Measurements from ENCODE around the gene TTC23. TPM values are rescaled to one million over a fixed set of nuclear protein-coding genes. Genes with fewer than 3 reads are reported as not detected.

The TTC23 gene
- total RNA-seq, 1 donor from 2014 or later, result 10.0 TPM

GRCh38 chr15:99110581-99111320 lies 138.6 kb downstream of the TTC23 start:
- no peak for TF ChIP-seq CTCF (IDR thresholded peaks at IDR 0.05; ENCODE audit: insufficient read depth, low read length, severe bottlenecking)
- no peaks in the 10 kb centered on the region for H3K36me3 ChIP-seq (ENCODE audit: control insufficient read depth, insufficient read depth, low read length)
- FAIRE-seq, result no peak
- H3K4me3 ChIP-seq (ENCODE audit: low read depth, low read length), result no peak overlapping the region
- H3K27me3 ChIP-seq (ENCODE audit: control insufficient read depth, insufficient read depth, low read length), result peaks cover 2% of the 10 kb centered on the region
- DNase-seq (ENCODE audit: low read depth), result no peak

GRCh38 chr15:99110093-99110492 lies 139.3 kb downstream of the TTC23 start:
- no peak for DNase-seq (ENCODE audit: low read depth)
- no peak for TF ChIP-seq CTCF (IDR thresholded peaks at IDR 0.05; ENCODE audit: insufficient read depth, low read length, severe bottlenecking)
- no peak overlapping the region for H3K4me3 ChIP-seq (ENCODE audit: low read depth, low read length)
- no peak for FAIRE-seq
- H3K36me3 ChIP-seq (ENCODE audit: control insufficient read depth, insufficient read depth, low read length), result no peaks in the 10 kb centered on the region
- peaks cover 2% of the 10 kb centered on the region for H3K27me3 ChIP-seq (ENCODE audit: control insufficient read depth, insufficient read depth, low read length)

- no peak for TF ChIP-seq CTCF (IDR thresholded peaks at IDR 0.05; ENCODE audit: insufficient read depth, low read length, severe bottlenecking)
- Histone ChIP-seq H3K27me3 (ENCODE audit: control insufficient read depth, insufficient read depth, low read length) (peaks cover 2% of the 10 kb centered on the region), H3K4me3 (ENCODE audit: low read depth, low read length) (no peak overlapping the region), H3K36me3 (ENCODE audit: control insufficient read depth, insufficient read depth, low read length) (no peaks in the 10 kb centered on the region)
- FAIRE-seq, result no peak
- DNase-seq (ENCODE audit: low read depth), result no peak
Measured at GRCh38 chr15:99109555-99110021, 139.8 kb downstream of the TTC23 start.

- no peak for TF ChIP-seq CTCF (IDR thresholded peaks at IDR 0.05; ENCODE audit: insufficient read depth, low read length, severe bottlenecking)
- FAIRE-seq (no peak), DNase-seq (ENCODE audit: low read depth) (no peak)
- Histone ChIP-seq H3K4me3 (ENCODE audit: low read depth, low read length) (no peak overlapping the region), H3K36me3 (ENCODE audit: control insufficient read depth, insufficient read depth, low read length) (no peaks in the 10 kb centered on the region), H3K27me3 (ENCODE audit: control insufficient read depth, insufficient read depth, low read length) (peaks cover 2% of the 10 kb centered on the region)
Measured at GRCh38 chr15:99108993-99109392, 140.4 kb downstream of the TTC23 start.

DNA sequence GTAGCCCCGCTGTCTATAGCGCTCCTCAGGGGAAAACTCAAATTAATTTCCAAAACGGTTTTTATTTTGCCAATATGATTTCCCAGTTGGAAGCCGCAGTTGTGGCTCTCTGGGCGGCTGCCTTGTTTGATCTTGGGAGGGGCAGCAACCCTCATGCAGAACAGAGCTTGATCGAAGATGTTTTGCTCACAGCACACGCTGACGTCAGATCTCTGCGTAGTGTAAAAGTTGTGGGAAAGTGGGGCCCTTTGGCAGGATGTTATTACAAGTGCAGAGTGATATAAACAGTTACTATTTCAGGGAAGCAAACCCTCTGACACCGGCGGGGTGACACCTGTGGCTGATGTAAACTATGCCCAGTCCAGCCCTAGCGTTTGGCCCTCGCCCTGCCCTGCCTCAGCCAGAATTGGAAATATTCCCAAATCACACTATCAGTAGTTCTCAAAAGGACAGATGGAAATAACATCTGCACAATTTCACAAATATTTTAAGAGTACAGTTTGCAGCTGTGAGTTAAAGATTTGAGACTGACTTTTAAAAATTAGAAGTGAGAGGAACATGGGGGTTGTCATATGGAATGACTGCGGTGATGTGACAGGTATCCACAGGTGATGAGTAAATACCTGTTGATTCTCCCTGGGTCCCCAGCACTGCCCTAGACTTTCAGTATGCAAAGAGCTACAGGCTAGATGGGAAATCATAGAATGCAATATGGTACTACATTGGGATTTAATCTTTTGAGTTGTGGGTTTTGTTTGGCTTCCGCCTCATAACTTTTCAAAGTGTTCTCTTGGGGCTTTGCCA lies 142.8 kb downstream of the TTC23 start:
- DNase-seq (ENCODE audit: low read depth) (no peak), FAIRE-seq (no peak)
- no peaks in the 10 kb centered on the region for H3K36me3 ChIP-seq (ENCODE audit: control insufficient read depth, insufficient read depth, low read length)
- no peak for TF ChIP-seq CTCF (IDR thresholded peaks at IDR 0.05; ENCODE audit: insufficient read depth, low read length, severe bottlenecking)
- peaks cover 2% of the 10 kb centered on the region for H3K27me3 ChIP-seq (ENCODE audit: control insufficient read depth, insufficient read depth, low read length)
- no peak overlapping the region for H3K4me3 ChIP-seq (ENCODE audit: low read depth, low read length)
